ENCODE measurements around the gene ERH. TPM values are rescaled to one million over a fixed set of nuclear protein-coding genes. Genes with fewer than 3 reads are reported as not detected.

ERH gene
- polyA plus RNA-seq, 3 donors from 2014 or later = 39.4 to 78.0 (median 66.7) TPM

DNA sequence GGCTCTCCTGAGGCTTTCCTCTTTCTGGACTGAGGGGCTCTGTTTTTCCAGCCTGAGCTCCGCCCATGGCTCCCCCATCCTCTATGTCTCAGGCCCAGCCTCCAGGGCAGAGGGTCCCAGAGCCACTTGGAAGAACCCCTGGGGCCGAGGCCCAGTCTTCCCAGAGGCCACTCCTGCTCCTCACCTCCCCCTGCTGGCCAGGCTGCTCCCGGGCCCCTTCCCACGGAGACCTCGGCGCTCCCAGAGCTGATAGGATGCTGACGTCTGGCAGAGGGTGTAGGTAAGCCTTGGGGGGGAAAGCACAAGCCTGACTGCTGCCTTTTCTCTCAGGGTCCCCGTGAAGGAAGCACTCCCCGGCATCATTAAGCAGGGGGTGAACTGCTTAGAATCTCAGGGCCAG, 51.4 kb downstream of the ERH start:
- Mint-ChIP-seq H3K36me3 (no peaks in the 10 kb centered on the region), H3K4me1 (no peaks in the 10 kb centered on the region), H3K9me3 (no peaks in the 10 kb centered on the region), H3K4me3 (no peak overlapping the region), H3K27me3 (ENCODE audit: low read depth in 3 of 3) (peaks cover 8 to 11% (median 10%) of the 10 kb centered on the region in 3 donors), H3K27ac (no peak overlapping the region)
- no peak for DNase-seq

- Mint-ChIP-seq H3K4me1 (no peaks in the 10 kb centered on the region), H3K27me3 (ENCODE audit: low read depth in 3 of 3) (peaks cover 8 to 10% (median 9%) of the 10 kb centered on the region in 3 donors), H3K27ac (no peak overlapping the region), H3K9me3 (no peaks in the 10 kb centered on the region), H3K36me3 (no peaks in the 10 kb centered on the region), H3K4me3 (no peak overlapping the region)
- DNase-seq = no peak
These were observed 52.7 kb downstream of the ERH start for GRCh38 chr14:69345402-69345801.

DNA sequence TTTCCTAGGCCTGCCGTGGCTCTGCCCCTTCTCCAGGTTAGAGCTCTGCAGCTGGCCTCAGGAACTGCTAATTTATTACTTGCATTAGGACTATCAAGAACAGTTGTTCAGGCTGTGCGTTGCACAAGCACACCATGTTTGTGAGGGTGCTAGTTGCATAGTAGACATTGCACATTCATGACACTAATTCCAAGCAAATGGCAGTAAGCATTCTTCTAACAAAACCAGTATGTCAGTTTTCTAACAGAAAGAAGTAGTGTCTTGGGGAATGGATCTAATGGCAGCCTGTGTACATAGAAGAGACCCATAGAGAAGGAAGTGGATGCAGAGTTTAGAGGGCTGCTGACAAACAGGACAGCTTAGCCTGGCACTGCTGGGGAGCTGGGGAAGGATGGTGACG, 53.9 kb downstream of the ERH start:
- Mint-ChIP-seq H3K36me3 (no peaks in the 10 kb centered on the region), H3K27me3 (ENCODE audit: low read depth in 3 of 3) (peaks cover 3 to 9% (median 5%) of the 10 kb centered on the region in 3 donors), H3K4me3 (no peak overlapping the region), H3K4me1 (no peaks in the 10 kb centered on the region), H3K27ac (no peak overlapping the region), H3K9me3 (no peaks in the 10 kb centered on the region)
- DNase-seq = no peak

DNA sequence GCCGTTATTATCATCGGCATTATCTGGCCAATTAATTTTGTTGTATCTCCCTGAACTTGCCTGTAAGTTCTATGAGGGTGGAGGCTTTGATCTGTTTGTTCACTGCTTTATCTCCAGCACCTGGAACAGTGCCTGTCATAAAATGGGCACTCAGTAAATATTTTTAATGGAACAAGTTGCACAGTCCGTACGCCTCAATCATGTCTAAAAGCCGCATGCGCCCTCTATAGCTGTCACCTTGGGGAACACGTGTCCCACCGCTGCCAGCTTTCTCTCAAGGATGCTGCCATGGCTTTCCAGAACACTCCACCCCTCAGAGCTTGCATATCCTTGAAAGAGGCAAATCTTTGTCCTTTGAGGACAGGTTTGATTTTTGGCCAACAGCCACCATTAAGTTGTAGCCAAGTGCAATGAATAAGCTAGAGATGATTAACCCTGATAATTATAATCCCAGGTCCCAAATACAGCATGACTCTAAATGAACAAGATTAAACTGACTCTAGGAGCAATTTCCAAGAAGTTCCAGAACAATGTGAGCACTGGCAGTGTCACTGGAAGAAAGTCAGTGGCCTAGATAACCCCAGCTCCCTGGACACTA, 55.1 kb downstream of the ERH start:
- peaks cover 2 to 9% (median 5%) of the 10 kb centered on the region in 3 donors for H3K27me3 Mint-ChIP-seq (ENCODE audit: low read depth in 3 of 3)
- H3K36me3 Mint-ChIP-seq = no peaks in the 10 kb centered on the region
- no peak for DNase-seq
- H3K27ac Mint-ChIP-seq = no peak overlapping the region
- H3K4me3 Mint-ChIP-seq = no peak overlapping the region
- H3K4me1 Mint-ChIP-seq = no peaks in the 10 kb centered on the region
- H3K9me3 Mint-ChIP-seq = no peaks in the 10 kb centered on the region

- Mint-ChIP-seq H3K27ac (no peak overlapping the region), H3K36me3 (no peaks in the 10 kb centered on the region), H3K9me3 (no peaks in the 10 kb centered on the region), H3K4me3 (no peak overlapping the region), H3K4me1 (no peaks in the 10 kb centered on the region), H3K27me3 (ENCODE audit: low read depth in 3 of 3) (peaks cover 0 to 4% (median 2%) of the 10 kb centered on the region in 3 donors)
- DNase-seq = no peak
These were observed 58.7 kb downstream of the ERH start for GRCh38 chr14:69339426-69339825.

DNA sequence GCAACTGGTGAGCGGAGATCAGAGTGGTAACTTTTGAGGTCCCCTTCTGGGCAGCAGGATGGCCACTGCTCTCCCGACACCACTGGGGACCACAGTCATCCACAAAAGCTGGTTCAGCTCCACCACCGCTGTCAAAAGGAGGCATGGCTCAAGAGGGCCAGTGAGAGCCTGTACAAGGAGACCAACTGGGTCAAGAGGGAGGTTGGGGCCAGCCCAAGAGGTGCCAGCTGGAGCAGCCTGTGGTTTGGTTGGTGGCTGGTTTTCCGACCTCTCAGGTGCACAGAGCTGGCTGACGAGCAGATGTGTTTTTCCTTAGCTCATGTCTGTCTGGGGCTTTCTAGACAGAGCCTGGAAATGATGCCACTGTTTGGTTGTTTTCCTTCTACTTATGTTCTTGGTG, 60.1 kb downstream of the ERH start:
- no peak for DNase-seq
- Mint-ChIP-seq H3K27ac (no peak overlapping the region), H3K9me3 (no peaks in the 10 kb centered on the region), H3K4me1 (no peaks in the 10 kb centered on the region), H3K4me3 (no peak overlapping the region), H3K36me3 (no peaks in the 10 kb centered on the region), H3K27me3 (ENCODE audit: low read depth in 3 of 3) (peaks cover 2 to 4% (median 2%) of the 10 kb centered on the region in 3 donors)

DNA sequence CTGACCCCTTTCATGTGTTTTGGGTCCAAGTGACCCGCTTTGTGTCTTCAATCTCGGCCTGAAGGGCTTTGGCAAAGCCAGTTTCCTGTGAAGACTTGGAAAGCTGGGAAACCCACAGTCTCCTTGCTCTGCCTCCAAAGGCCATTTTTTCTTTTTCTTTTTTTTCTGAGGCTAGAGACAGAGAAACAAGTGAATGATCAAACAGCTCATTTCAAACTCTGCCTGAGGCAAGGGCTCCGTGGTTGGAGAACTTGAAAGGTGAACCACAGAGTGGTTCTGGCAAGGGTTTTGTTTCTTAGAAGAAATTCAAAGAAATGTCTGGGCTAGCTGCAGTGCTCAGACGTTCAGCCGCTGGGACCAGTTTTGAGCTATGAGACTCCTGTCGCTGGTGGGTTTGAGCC, 62.7 kb downstream of the ERH start:
- Mint-ChIP-seq H3K9me3 (no peaks in the 10 kb centered on the region), H3K27ac (no peak overlapping the region), H3K4me1 (no peaks in the 10 kb centered on the region), H3K4me3 (no peak overlapping the region), H3K36me3 (no peaks in the 10 kb centered on the region), H3K27me3 (ENCODE audit: low read depth in 3 of 3) (peaks cover 2 to 4% (median 2%) of the 10 kb centered on the region in 3 donors)
- DNase-seq = no peak

GRCh38 chr14:69334576-69334975, 63.5 kb downstream of the ERH start:
- no peak overlapping the region for H3K27ac Mint-ChIP-seq
- H3K36me3 Mint-ChIP-seq = no peaks in the 10 kb centered on the region
- DNase-seq = no peak
- H3K4me1 Mint-ChIP-seq = no peaks in the 10 kb centered on the region
- H3K9me3 Mint-ChIP-seq = no peaks in the 10 kb centered on the region
- H3K4me3 Mint-ChIP-seq = no peak overlapping the region
- peaks cover 2 to 4% (median 2%) of the 10 kb centered on the region in 3 donors for H3K27me3 Mint-ChIP-seq (ENCODE audit: low read depth in 3 of 3)

DNA sequence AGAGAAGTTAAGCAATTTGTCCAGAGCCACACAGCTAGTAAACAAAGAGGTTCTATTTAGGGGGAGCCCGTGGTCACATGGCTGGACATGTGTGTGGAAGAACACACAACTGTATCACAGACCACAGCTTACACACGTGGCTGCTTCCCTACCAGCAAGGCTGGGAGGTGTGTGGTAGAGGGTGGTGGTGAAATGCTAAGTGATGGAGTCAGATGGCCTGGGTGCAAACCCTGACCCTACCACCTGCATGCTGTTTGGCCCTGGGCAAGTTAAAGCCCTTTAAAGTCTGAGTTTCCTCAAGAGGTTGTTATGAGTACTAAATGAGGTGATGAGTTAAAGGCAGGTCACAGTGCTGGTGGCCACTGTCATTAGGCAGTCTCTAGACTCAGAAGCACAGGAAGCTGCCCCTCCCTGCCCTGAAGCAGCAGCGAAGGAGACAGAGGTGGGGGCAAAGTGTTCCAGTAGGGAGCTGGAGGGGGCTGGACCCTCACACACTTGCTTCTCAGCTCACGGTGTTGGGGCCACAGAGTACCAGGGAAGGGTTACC, 64.2 kb downstream of the ERH start:
- DNase-seq = no peak
- no peak overlapping the region for H3K4me3 Mint-ChIP-seq
- H3K27me3 Mint-ChIP-seq (ENCODE audit: low read depth in 3 of 3) = peaks cover 2 to 4% (median 2%) of the 10 kb centered on the region in 3 donors
- no peaks in the 10 kb centered on the region for H3K9me3 Mint-ChIP-seq
- H3K36me3 Mint-ChIP-seq = no peaks in the 10 kb centered on the region
- no peaks in the 10 kb centered on the region for H3K4me1 Mint-ChIP-seq
- no peak overlapping the region for H3K27ac Mint-ChIP-seq

DNA sequence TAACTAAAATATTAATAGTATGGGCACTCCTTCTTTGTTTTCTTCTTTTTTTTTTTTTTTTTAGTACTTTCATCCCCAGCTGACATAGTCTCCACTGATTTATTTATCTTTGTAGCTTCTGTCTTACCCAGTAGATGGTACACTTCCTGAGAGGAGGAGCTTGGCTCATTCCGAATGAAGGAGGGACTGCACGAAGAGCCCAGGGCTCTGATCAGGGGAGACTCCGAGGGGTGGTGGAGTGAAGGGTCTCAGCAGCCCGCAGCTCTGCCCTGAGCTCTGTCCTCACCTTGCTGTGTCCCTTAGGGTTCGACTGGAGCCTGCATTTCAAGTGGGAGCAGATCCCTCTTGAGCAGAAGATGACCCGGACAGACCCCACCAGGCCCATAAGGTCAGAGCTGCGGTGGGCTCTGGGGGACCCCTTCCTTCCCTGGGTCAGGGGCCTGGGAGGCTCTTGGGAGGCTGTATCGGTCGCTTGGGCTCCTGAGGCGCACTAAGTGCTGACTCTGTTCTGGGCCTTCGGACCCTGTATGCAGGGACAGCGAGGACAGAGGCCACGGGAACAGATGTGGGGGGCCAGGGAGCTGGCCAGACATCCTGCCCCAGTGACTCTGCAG, 65.2 kb downstream of the ERH start:
- H3K27me3 Mint-ChIP-seq (ENCODE audit: low read depth in 3 of 3) = peaks cover 2 to 4% (median 2%) of the 10 kb centered on the region in 3 donors
- DNase-seq = no peak
- no peaks in the 10 kb centered on the region for H3K9me3 Mint-ChIP-seq
- no peaks in the 10 kb centered on the region for H3K36me3 Mint-ChIP-seq
- no peak overlapping the region for H3K27ac Mint-ChIP-seq
- H3K4me3 Mint-ChIP-seq = no peak overlapping the region
- no peaks in the 10 kb centered on the region for H3K4me1 Mint-ChIP-seq

GRCh38 chr14:69331206-69331605, 66.9 kb downstream of the ERH start:
- no peaks in the 10 kb centered on the region for H3K9me3 Mint-ChIP-seq
- no peak overlapping the region for H3K27ac Mint-ChIP-seq
- DNase-seq = no peak
- H3K4me1 Mint-ChIP-seq = no peaks in the 10 kb centered on the region
- peaks cover 0 to 6% (median 2%) of the 10 kb centered on the region in 3 donors for H3K27me3 Mint-ChIP-seq (ENCODE audit: low read depth in 3 of 3)
- H3K36me3 Mint-ChIP-seq = no peaks in the 10 kb centered on the region
- no peak overlapping the region for H3K4me3 Mint-ChIP-seq

Other genes with a start within 250 kb of the ERH start
- 100 to 1,000 TPM in 1 of 3 donors, 10 to 100 TPM in 2; 68.7 to 121 (median 71.6) TPM for gene DCAF5, start 245.2 kb downstream of the ERH start, polyA plus RNA-seq
- 1 to 10 TPM; 2.2 to 4.8 (median 3.5) TPM for gene EXD2, start 206.8 kb downstream of the ERH start, polyA plus RNA-seq
- not detected for gene GALNT16, start 138.1 kb downstream of the ERH start, polyA plus RNA-seq
- 10 to 100 TPM; 14.2 to 23.9 (median 19.6) TPM for gene SLC39A9, start 393 bp upstream of the ERH start, polyA plus RNA-seq
- gene PLEKHD1, start 86.4 kb upstream of the ERH start, polyA plus RNA-seq = under 1 TPM in 2 of 3 donors, not detected in 1; 0.08 to 0.09 TPM
- gene CCDC177, start 176.6 kb upstream of the ERH start, polyA plus RNA-seq = not detected
- 10 to 100 TPM; 13.0 to 24.1 (median 15.5) TPM for gene SUSD6, start 213.3 kb upstream of the ERH start, polyA plus RNA-seq